K562 (cell line): Measurements from ENCODE around the gene OR10R2. TPM values are rescaled to one million over a fixed set of nuclear protein-coding genes. Genes with fewer than 3 reads are reported as not detected.
A peak's percentile ranks its signal among the peaks of the same experiment; 100 is the strongest.

Experiments
- FOXK2 ChIP-seq, 2 experiments: fragments of 450-650 bp; IDR thresholded peaks in 1 of 2; conservative IDR thresholded peaks in 1 of 2; 2 replicates each; pipeline ENCODE4 v1.6.1; 2016; ENCODE audit warnings: low read depth in 2 of 2, mild to moderate bottlenecking in 1 of 2
- MTA2 ChIP-seq: fragments of 450-650 bp; IDR thresholded peaks from 2 replicates; pipeline ENCODE4 v1.6.1; 2016; ENCODE audit warnings: low read depth
- RAD21 ChIP-seq, 2 experiments: fragments of 250-450 bp in 1 of 2; fragments of 450-650 bp in 1 of 2; sonication (Bioruptor Pico) in 1 of 2; formaldehyde crosslinking in 1 of 2; IDR thresholded peaks in 1 of 2; conservative IDR thresholded peaks in 1 of 2; 2 replicates each; pipeline versions ENCODE4 v1.4.0 to v1.8.0; 2020 to 2022; ENCODE audit warnings: mild to moderate bottlenecking in 2 of 2, moderate library complexity in 1 of 2
- RBM39 ChIP-seq: fragments of 200-400 bp; formaldehyde crosslinking; optimal IDR thresholded peaks from 2 replicates; pipeline ENCODE3; 2018; ENCODE audit warnings: low read depth, low read length
- SMC3 ChIP-seq: conservative IDR thresholded peaks from 2 replicates; pipeline ENCODE4 v1.6.1; 2011; ENCODE audit warnings: low read depth, low read length, improper control_type of control experiment; ENCODE audit not compliant: insufficient read depth
- ZFX ChIP-seq: sonication (generic); formaldehyde crosslinking; IDR thresholded peaks from 2 replicates; pipeline ENCODE4 v1.8.0; 2022; ENCODE audit warnings: mild to moderate bottlenecking, missing genetic modification reagents, moderate library complexity
- polyA plus RNA-seq, 8 experiments: library from polyadenylated mRNA; depleted of rRNA in 4 of 8; stranded (reverse) in 5 of 8; unstranded in 3 of 8; fragments of >200 nt; fragmentation: Nextera tagmentation in 2 of 8; fragmentation: Illumina TruSeq in 1 of 8; extraction: Ambion mirVana in 2 of 8; extraction: Trizol in 1 of 8; gene quantifications; 2 replicates each; pipeline versions ENCODE4 v1.2.1 to v1.2.3, GENCODE V29; 2011 to 2014; ENCODE audit warnings: inconsistent platforms in 1 of 8, missing spikeins in 1 of 8
- total RNA-seq, 7 experiments: library from RNA; depleted of rRNA in 6 of 7; stranded (reverse); fragments of >200 nt in 6 of 7; fragmentation: Illumina TruSeq in 2 of 7; extraction: Trizol in 2 of 7; gene quantifications; 2 replicates each; pipeline versions ENCODE4 v1.2.1 to v1.2.3, GENCODE V29; 2011 to 2021; ENCODE audit warnings: low replicate concordance in 1 of 7

The OR10R2 gene
- total and polyA plus RNA-seq, 9 of the 15 experiments (the other 6 are each of a cell fraction or from before 2014, with no cell fraction given) = not detected

- no peak for TF ChIP-seq ZFX
- TF ChIP-seq SMC3 = 0 out of 2 replicates have a peak, but pooled peaks have one; percentile 28
- peak; percentile 37 to 65 for TF ChIP-seq RAD21 (CRISPR knock-in tag; conservative IDR thresholded peaks at IDR 0.05 in 1 of 2, IDR thresholded peaks at IDR 0.05 in 1 of 2)
- peak in 1 of 2 experiments; percentile 37; a peak in 1 of 4 replicates for TF ChIP-seq FOXK2 (conservative IDR thresholded peaks at IDR 0.05 in 1 of 2, IDR thresholded peaks at IDR 0.05 in 1 of 2; ENCODE audit: low read depth in 2 of 2)
- no peak for TF ChIP-seq MTA2
- TF ChIP-seq RBM39 = no peak
Measured at GRCh38 chr1:158527190-158527815, 55.3 kb downstream of the OR10R2 start (continued).

Other genes starting within 250 kb of the OR10R2 start
Only the 7 nearest of the 14 such genes appear.
- gene CD1E, start 118.3 kb upstream of the OR10R2 start, total RNA-seq (2014; rRNA removed) = not detected in 2 replicates
- gene CD1E, start 118.3 kb upstream of the OR10R2 start, total RNA-seq (2014; rRNA removed; fragmentation: Illumina TruSeq; extraction: Trizol) = not detected in 2 replicates
- gene CD1E, start 118.3 kb upstream of the OR10R2 start, total RNA-seq (2015; rRNA removed; fragmentation: Illumina TruSeq; extraction: Trizol) = not detected in 2 replicates
- gene CD1E, start 118.3 kb upstream of the OR10R2 start, total RNA-seq (2021) = not detected in 2 replicates
- gene CD1E, start 118.3 kb upstream of the OR10R2 start, polyA plus RNA-seq (2011; rRNA removed) = not detected in 2 replicates
- not detected in 2 replicates for gene CD1E, start 118.3 kb upstream of the OR10R2 start, polyA plus RNA-seq (2014; fragmentation: Illumina TruSeq; extraction: Trizol)
- gene CD1E, start 118.3 kb upstream of the OR10R2 start, polyA plus RNA-seq (2014; fragmentation: Nextera tagmentation; extraction: Ambion mirVana) = not detected
- gene CD1E, start 118.3 kb upstream of the OR10R2 start, polyA plus RNA-seq (2014; rRNA removed) = not detected in 2 replicates
- not detected in 2 replicates for gene OR10T2, start 72.8 kb upstream of the OR10R2 start, total RNA-seq (2014; rRNA removed)
- gene OR10T2, start 72.8 kb upstream of the OR10R2 start, total RNA-seq (2014; rRNA removed; fragmentation: Illumina TruSeq; extraction: Trizol) = not detected in 2 replicates
- gene OR10T2, start 72.8 kb upstream of the OR10R2 start, total RNA-seq (2015; rRNA removed; fragmentation: Illumina TruSeq; extraction: Trizol) = not detected in 2 replicates
- gene OR10T2, start 72.8 kb upstream of the OR10R2 start, total RNA-seq (2021) = not detected in 2 replicates
- not detected in 2 replicates for gene OR10T2, start 72.8 kb upstream of the OR10R2 start, polyA plus RNA-seq (2011; rRNA removed)
- not detected in 2 replicates for gene OR10T2, start 72.8 kb upstream of the OR10R2 start, polyA plus RNA-seq (2014; fragmentation: Illumina TruSeq; extraction: Trizol)
- gene OR10T2, start 72.8 kb upstream of the OR10R2 start, polyA plus RNA-seq (2014; fragmentation: Nextera tagmentation; extraction: Ambion mirVana) = not detected
- not detected in 2 replicates for gene OR10T2, start 72.8 kb upstream of the OR10R2 start, polyA plus RNA-seq (2014; rRNA removed)
- gene OR10K2, start 46.0 kb upstream of the OR10R2 start, total RNA-seq (2014; rRNA removed) = not detected in 2 replicates
- not detected in 2 replicates for gene OR10K2, start 46.0 kb upstream of the OR10R2 start, total RNA-seq (2014; rRNA removed; fragmentation: Illumina TruSeq; extraction: Trizol)
- gene OR10K2, start 46.0 kb upstream of the OR10R2 start, total RNA-seq (2015; rRNA removed; fragmentation: Illumina TruSeq; extraction: Trizol) = not detected in 2 replicates
- gene OR10K2, start 46.0 kb upstream of the OR10R2 start, total RNA-seq (2021) = not detected in 2 replicates
- not detected in 2 replicates for gene OR10K2, start 46.0 kb upstream of the OR10R2 start, polyA plus RNA-seq (2011; rRNA removed)
- gene OR10K2, start 46.0 kb upstream of the OR10R2 start, polyA plus RNA-seq (2014; fragmentation: Illumina TruSeq; extraction: Trizol) = not detected in 2 replicates
- not detected for gene OR10K2, start 46.0 kb upstream of the OR10R2 start, polyA plus RNA-seq (2014; fragmentation: Nextera tagmentation; extraction: Ambion mirVana)
- gene OR10K2, start 46.0 kb upstream of the OR10R2 start, polyA plus RNA-seq (2014; rRNA removed) = not detected in 2 replicates
- not detected in 2 replicates for gene OR10K1, start 10.4 kb upstream of the OR10R2 start, total RNA-seq (2014; rRNA removed)
- not detected in 2 replicates for gene OR10K1, start 10.4 kb upstream of the OR10R2 start, total RNA-seq (2014; rRNA removed; fragmentation: Illumina TruSeq; extraction: Trizol)
- gene OR10K1, start 10.4 kb upstream of the OR10R2 start, total RNA-seq (2015; rRNA removed; fragmentation: Illumina TruSeq; extraction: Trizol) = not detected in 2 replicates
- not detected in 2 replicates for gene OR10K1, start 10.4 kb upstream of the OR10R2 start, total RNA-seq (2021)
- not detected in 2 replicates for gene OR10K1, start 10.4 kb upstream of the OR10R2 start, polyA plus RNA-seq (2011; rRNA removed)
- gene OR10K1, start 10.4 kb upstream of the OR10R2 start, polyA plus RNA-seq (2014; fragmentation: Illumina TruSeq; extraction: Trizol) = not detected in 2 replicates
- gene OR10K1, start 10.4 kb upstream of the OR10R2 start, polyA plus RNA-seq (2014; fragmentation: Nextera tagmentation; extraction: Ambion mirVana) = not detected
- gene OR10K1, start 10.4 kb upstream of the OR10R2 start, polyA plus RNA-seq (2014; rRNA removed) = not detected in 2 replicates
- not detected in 2 replicates for gene OR6Y1, start 82.2 kb downstream of the OR10R2 start, total RNA-seq (2014; rRNA removed)
- not detected in 2 replicates for gene OR6Y1, start 82.2 kb downstream of the OR10R2 start, total RNA-seq (2014; rRNA removed; fragmentation: Illumina TruSeq; extraction: Trizol)
- not detected in 2 replicates for gene OR6Y1, start 82.2 kb downstream of the OR10R2 start, total RNA-seq (2015; rRNA removed; fragmentation: Illumina TruSeq; extraction: Trizol)
- gene OR6Y1, start 82.2 kb downstream of the OR10R2 start, total RNA-seq (2021) = not detected in 2 replicates
- gene OR6Y1, start 82.2 kb downstream of the OR10R2 start, polyA plus RNA-seq (2011; rRNA removed) = not detected in 2 replicates
- gene OR6Y1, start 82.2 kb downstream of the OR10R2 start, polyA plus RNA-seq (2014; fragmentation: Illumina TruSeq; extraction: Trizol) = not detected in 2 replicates
- gene OR6Y1, start 82.2 kb downstream of the OR10R2 start, polyA plus RNA-seq (2014; fragmentation: Nextera tagmentation; extraction: Ambion mirVana) = not detected
- gene OR6Y1, start 82.2 kb downstream of the OR10R2 start, polyA plus RNA-seq (2014; rRNA removed) = not detected in 2 replicates
- not detected in 2 replicates for gene OR6P1, start 98.4 kb downstream of the OR10R2 start, total RNA-seq (2014; rRNA removed)
- gene OR6P1, start 98.4 kb downstream of the OR10R2 start, total RNA-seq (2014; rRNA removed; fragmentation: Illumina TruSeq; extraction: Trizol) = not detected in 2 replicates
- gene OR6P1, start 98.4 kb downstream of the OR10R2 start, total RNA-seq (2015; rRNA removed; fragmentation: Illumina TruSeq; extraction: Trizol) = not detected in 2 replicates
- gene OR6P1, start 98.4 kb downstream of the OR10R2 start, total RNA-seq (2021) = not detected in 2 replicates
- not detected in 2 replicates for gene OR6P1, start 98.4 kb downstream of the OR10R2 start, polyA plus RNA-seq (2011; rRNA removed)
- gene OR6P1, start 98.4 kb downstream of the OR10R2 start, polyA plus RNA-seq (2014; fragmentation: Illumina TruSeq; extraction: Trizol) = not detected in 2 replicates
- not detected for gene OR6P1, start 98.4 kb downstream of the OR10R2 start, polyA plus RNA-seq (2014; fragmentation: Nextera tagmentation; extraction: Ambion mirVana)
- gene OR6P1, start 98.4 kb downstream of the OR10R2 start, polyA plus RNA-seq (2014; rRNA removed) = not detected in 2 replicates
- gene OR10X1, start 107.7 kb downstream of the OR10R2 start, total RNA-seq (2014; rRNA removed) = not detected in 2 replicates
- gene OR10X1, start 107.7 kb downstream of the OR10R2 start, total RNA-seq (2014; rRNA removed; fragmentation: Illumina TruSeq; extraction: Trizol) = not detected in 2 replicates
- not detected in 2 replicates for gene OR10X1, start 107.7 kb downstream of the OR10R2 start, total RNA-seq (2015; rRNA removed; fragmentation: Illumina TruSeq; extraction: Trizol)
- not detected in 2 replicates for gene OR10X1, start 107.7 kb downstream of the OR10R2 start, total RNA-seq (2021)
- not detected in 2 replicates for gene OR10X1, start 107.7 kb downstream of the OR10R2 start, polyA plus RNA-seq (2011; rRNA removed)
- not detected in 2 replicates for gene OR10X1, start 107.7 kb downstream of the OR10R2 start, polyA plus RNA-seq (2014; fragmentation: Illumina TruSeq; extraction: Trizol)
- not detected for gene OR10X1, start 107.7 kb downstream of the OR10R2 start, polyA plus RNA-seq (2014; fragmentation: Nextera tagmentation; extraction: Ambion mirVana)
- not detected in 2 replicates for gene OR10X1, start 107.7 kb downstream of the OR10R2 start, polyA plus RNA-seq (2014; rRNA removed)